ENCODE measurements around the gene KRTAP4-8. TPM values are rescaled to one million over a fixed set of nuclear protein-coding genes. Genes with fewer than 3 reads are reported as not detected.

Gene KRTAP4-8
- total RNA-seq, 2 experiments from 2014 or later, result not detected

GRCh38 chr17:41071606-41072360 is 26.2 kb downstream of the KRTAP4-8 start:
- intact Hi-C loops (cut with micrococcal nuclease; ENCODE audit: unreplicated experiment), result no loop called here
- CTCF ChIA-PET (ENCODE audit: unreplicated experiment), result no interaction called here

GRCh38 chr17:41069031-41069430 is 28.9 kb downstream of the KRTAP4-8 start:
- H3K36me3 ChIP-seq (ENCODE audit: insufficient read depth, low read length), result no peaks in the 10 kb centered on the region
- no peak for DNase-seq (ENCODE audit: low spot score)
- H4K20me1 ChIP-seq (ENCODE audit: insufficient read depth, low read length), result no peaks in the 10 kb centered on the region
- no peaks in the 10 kb centered on the region for H3K4me1 ChIP-seq (ENCODE audit: insufficient read depth, low read length, poor library complexity, severe bottlenecking)
- H3K9me3 ChIP-seq (ENCODE audit: low read length), result no peaks in the 10 kb centered on the region
- ChIA-PET CTCF (ENCODE audit: unreplicated experiment) (no interaction called here), POLR2A (no interaction called here)
- H3K4me2 ChIP-seq (ENCODE audit: low read length), result no peak overlapping the region
- H3K4me3 ChIP-seq (ENCODE audit: low read depth, low read length, poor library complexity, severe bottlenecking), result no peak overlapping the region
- intact Hi-C loops (cut with micrococcal nuclease; ENCODE audit: unreplicated experiment), result no loop called here
- TF ChIP-seq EZH2phosphoT487 (IDR thresholded peaks at IDR 0.05; ENCODE audit: borderline replicate concordance, low read depth, low read length), result no peak
- TF ChIP-seq, protein P1, sequence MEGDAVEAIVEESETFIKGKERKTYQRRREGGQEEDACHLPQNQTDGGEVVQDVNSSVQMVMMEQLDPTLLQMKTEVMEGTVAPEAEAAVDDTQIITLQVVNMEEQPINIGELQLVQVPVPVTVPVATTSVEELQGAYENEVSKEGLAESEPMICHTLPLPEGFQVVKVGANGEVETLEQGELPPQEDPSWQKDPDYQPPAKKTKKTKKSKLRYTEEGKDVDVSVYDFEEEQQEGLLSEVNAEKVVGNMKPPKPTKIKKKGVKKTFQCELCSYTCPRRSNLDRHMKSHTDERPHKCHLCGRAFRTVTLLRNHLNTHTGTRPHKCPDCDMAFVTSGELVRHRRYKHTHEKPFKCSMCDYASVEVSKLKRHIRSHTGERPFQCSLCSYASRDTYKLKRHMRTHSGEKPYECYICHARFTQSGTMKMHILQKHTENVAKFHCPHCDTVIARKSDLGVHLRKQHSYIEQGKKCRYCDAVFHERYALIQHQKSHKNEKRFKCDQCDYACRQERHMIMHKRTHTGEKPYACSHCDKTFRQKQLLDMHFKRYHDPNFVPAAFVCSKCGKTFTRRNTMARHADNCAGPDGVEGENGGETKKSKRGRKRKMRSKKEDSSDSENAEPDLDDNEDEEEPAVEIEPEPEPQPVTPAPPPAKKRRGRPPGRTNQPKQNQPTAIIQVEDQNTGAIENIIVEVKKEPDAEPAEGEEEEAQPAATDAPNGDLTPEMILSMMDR (conservative IDR thresholded peaks at IDR 0.05; ENCODE audit: low read length), result no peak
- no peaks in the 10 kb centered on the region for H3K9me2 ChIP-seq (ENCODE audit: insufficient read depth, low read length)
- no peak overlapping the region for H3K27ac ChIP-seq (ENCODE audit: low read depth, low read length, poor library complexity, severe bottlenecking)
- BruUV-seq (replicated peaks), result no TSS peak
- no peak overlapping the region for H2AFZ ChIP-seq (ENCODE audit: low read length)
- H3K79me2 ChIP-seq (ENCODE audit: insufficient read depth, low read depth, low read length), result no peaks in the 10 kb centered on the region

More at GRCh38 chr17:41071606-41072360, 26.2 kb downstream of the KRTAP4-8 start:
- BruUV-seq (replicated peaks), result no TSS peak
- Histone ChIP-seq H3K79me2 (ENCODE audit: insufficient read depth, low read depth, low read length) (no peaks in the 10 kb centered on the region), H3K27ac (ENCODE audit: low read depth, low read length, poor library complexity, severe bottlenecking) (no peak overlapping the region), H2AFZ (ENCODE audit: low read length) (no peak overlapping the region), H3K36me3 (ENCODE audit: insufficient read depth, low read length) (no peaks in the 10 kb centered on the region), H3K9me3 (ENCODE audit: low read length) (no peaks in the 10 kb centered on the region), H3K4me1 (ENCODE audit: insufficient read depth, low read length, poor library complexity, severe bottlenecking) (no peaks in the 10 kb centered on the region), H3K4me3 (ENCODE audit: low read depth, low read length, poor library complexity, severe bottlenecking) (no peak overlapping the region), H3K9me2 (ENCODE audit: insufficient read depth, low read length) (no peaks in the 10 kb centered on the region), H4K20me1 (ENCODE audit: insufficient read depth, low read length) (no peaks in the 10 kb centered on the region), H3K4me2 (ENCODE audit: low read length) (no peak overlapping the region)
- DNase-seq (ENCODE audit: low spot score), result no peak
- POLR2A ChIA-PET, result no interaction called here
- no peak for TF ChIP-seq EZH2phosphoT487 (IDR thresholded peaks at IDR 0.05; ENCODE audit: borderline replicate concordance, low read depth, low read length)
- TF ChIP-seq, protein P1 (conservative IDR thresholded peaks at IDR 0.05; ENCODE audit: low read length), result no peak

- Histone ChIP-seq H3K9me3 (ENCODE audit: low read length) (no peaks in the 10 kb centered on the region), H2AFZ (ENCODE audit: low read length) (no peak overlapping the region), H4K20me1 (ENCODE audit: insufficient read depth, low read length) (no peaks in the 10 kb centered on the region), H3K79me2 (ENCODE audit: insufficient read depth, low read depth, low read length) (no peaks in the 10 kb centered on the region), H3K27ac (ENCODE audit: low read depth, low read length, poor library complexity, severe bottlenecking) (no peak overlapping the region), H3K36me3 (ENCODE audit: insufficient read depth, low read length) (no peaks in the 10 kb centered on the region), H3K4me2 (ENCODE audit: low read length) (no peak overlapping the region), H3K4me1 (ENCODE audit: insufficient read depth, low read length, poor library complexity, severe bottlenecking) (no peaks in the 10 kb centered on the region), H3K9me2 (ENCODE audit: insufficient read depth, low read length) (no peaks in the 10 kb centered on the region), H3K4me3 (ENCODE audit: low read depth, low read length, poor library complexity, severe bottlenecking) (no peak overlapping the region)
- no TSS peak for BruUV-seq (replicated peaks)
- intact Hi-C loops (cut with micrococcal nuclease; ENCODE audit: unreplicated experiment), result no loop called here
- TF ChIP-seq, protein P1 (conservative IDR thresholded peaks at IDR 0.05; ENCODE audit: low read length), result no peak
- no peak for TF ChIP-seq EZH2phosphoT487 (IDR thresholded peaks at IDR 0.05; ENCODE audit: borderline replicate concordance, low read depth, low read length)
- CTCF ChIA-PET (ENCODE audit: unreplicated experiment), result no interaction called here
- no peak for DNase-seq (ENCODE audit: low spot score)
- POLR2A ChIA-PET, result no interaction called here
These were observed 30.7 kb downstream of the KRTAP4-8 start for GRCh38 chr17:41067281-41067680.

Measured in OCI-LY7 (cell line).